22Rv1 (cell line): ENCODE data around the gene LSMEM2.

Experiments used
- ZFX ChIP-seq: fragments of 450-650 bp; IDR thresholded peaks from 2 replicates; pipeline ENCODE4 v1.6.1; 2017; ENCODE audit warnings: antibody characterized with exemption, borderline replicate concordance
- TF ChIP-seq, protein P1 (sequence below): fragments of 450-650 bp; IDR thresholded peaks from 2 replicates; pipeline ENCODE4 v1.5.1; 2017; ENCODE audit warnings: mild to moderate bottlenecking

DNA sequence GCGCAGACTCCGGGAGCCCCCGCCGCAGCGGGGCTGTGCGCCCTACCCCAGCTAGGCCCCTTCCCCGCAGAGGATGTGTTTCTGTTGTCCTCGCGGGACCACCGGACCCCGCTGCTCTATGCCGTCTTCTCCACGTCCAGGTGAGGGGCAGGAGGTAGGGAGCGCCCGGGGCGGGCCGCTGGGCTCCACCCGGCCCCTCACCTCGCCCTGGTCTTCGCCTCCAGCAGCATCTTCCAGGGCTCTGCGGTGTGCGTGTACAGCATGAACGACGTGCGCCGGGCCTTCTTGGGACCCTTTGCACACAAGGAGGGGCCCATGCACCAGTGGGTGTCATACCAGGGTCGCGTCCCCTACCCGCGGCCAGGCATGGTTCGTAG, 5.2 kb upstream of the LSMEM2 start:
- TF ChIP-seq, protein P1, sequence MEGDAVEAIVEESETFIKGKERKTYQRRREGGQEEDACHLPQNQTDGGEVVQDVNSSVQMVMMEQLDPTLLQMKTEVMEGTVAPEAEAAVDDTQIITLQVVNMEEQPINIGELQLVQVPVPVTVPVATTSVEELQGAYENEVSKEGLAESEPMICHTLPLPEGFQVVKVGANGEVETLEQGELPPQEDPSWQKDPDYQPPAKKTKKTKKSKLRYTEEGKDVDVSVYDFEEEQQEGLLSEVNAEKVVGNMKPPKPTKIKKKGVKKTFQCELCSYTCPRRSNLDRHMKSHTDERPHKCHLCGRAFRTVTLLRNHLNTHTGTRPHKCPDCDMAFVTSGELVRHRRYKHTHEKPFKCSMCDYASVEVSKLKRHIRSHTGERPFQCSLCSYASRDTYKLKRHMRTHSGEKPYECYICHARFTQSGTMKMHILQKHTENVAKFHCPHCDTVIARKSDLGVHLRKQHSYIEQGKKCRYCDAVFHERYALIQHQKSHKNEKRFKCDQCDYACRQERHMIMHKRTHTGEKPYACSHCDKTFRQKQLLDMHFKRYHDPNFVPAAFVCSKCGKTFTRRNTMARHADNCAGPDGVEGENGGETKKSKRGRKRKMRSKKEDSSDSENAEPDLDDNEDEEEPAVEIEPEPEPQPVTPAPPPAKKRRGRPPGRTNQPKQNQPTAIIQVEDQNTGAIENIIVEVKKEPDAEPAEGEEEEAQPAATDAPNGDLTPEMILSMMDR: no peak
- TF ChIP-seq ZFX: no peak
